Glomerular endothelial cell (primary cell): Measurements from ENCODE around the gene PBX2. TPM values are rescaled to one million over a fixed set of nuclear protein-coding genes. Genes with fewer than 3 reads are reported as not detected.
"Not testable (repeated sequence)": the region's sequence is repeated elsewhere in the genome, so short reads cannot be mapped to it uniquely, and the experiment has no call there.

Source experiments
- DNase-seq: peaks from one replicate; pipeline ENCODE4 v3.0.0-alpha.2; 2011; ENCODE audit warnings: low read depth, low spot score; ENCODE audit errors: extremely low read depth
- total RNA-seq: library from RNA; depleted of rRNA; stranded (reverse); fragments of >200 nt; gene quantifications from 2 replicates; pipeline ENCODE4 v1.2.3, GENCODE V29; 2015

PBX2 gene, protein sequence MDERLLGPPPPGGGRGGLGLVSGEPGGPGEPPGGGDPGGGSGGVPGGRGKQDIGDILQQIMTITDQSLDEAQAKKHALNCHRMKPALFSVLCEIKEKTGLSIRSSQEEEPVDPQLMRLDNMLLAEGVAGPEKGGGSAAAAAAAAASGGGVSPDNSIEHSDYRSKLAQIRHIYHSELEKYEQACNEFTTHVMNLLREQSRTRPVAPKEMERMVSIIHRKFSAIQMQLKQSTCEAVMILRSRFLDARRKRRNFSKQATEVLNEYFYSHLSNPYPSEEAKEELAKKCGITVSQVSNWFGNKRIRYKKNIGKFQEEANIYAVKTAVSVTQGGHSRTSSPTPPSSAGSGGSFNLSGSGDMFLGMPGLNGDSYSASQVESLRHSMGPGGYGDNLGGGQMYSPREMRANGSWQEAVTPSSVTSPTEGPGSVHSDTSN
- 38.3 and 72.2 TPM in 2 replicates for total RNA-seq

DNA sequence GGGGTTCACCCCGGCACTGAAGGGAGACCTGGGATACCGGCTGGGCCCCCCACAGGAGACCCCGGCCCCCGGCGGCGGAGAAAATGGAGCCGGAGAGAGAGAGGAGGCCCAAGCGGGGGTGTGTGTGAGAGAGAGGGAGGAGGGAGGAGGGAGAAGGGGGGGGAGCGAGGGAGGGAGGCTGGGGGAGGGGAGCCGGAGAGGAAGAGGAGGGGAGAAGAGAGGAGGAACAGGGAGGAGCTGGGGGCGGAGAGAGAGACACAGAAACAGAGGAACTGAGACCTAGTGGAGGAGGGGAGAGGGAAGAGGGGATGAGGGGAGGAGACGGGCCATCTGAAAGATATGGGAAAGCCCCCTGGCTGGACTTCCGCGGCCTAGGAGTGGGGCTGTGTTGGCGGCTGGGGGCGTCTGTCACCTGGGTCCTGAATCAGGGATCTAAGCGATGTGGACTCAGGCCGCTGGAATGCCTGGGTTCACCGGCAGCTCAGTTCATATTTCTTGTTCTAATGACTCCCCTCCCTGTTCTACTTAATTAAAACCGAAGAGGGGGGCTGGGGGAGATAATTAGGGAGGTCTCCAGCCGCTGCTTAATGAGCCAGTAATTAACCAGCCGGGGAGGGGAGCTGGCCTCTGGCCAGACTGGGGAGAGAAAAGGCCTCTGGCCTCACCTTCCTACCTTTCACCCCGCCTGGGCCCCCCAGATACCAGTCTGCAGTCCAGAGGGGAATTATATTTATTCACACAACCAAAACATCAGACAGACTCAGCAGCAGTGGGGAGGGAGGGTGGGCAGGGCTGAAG, at the start of gene PBX2:
TSS of gene PBX2 (minus strand) at position 149 of the 798 bp plus-strand sequence. CDS start 287 bp downstream, outside the sequence.
- no peak for DNase-seq

DNA sequence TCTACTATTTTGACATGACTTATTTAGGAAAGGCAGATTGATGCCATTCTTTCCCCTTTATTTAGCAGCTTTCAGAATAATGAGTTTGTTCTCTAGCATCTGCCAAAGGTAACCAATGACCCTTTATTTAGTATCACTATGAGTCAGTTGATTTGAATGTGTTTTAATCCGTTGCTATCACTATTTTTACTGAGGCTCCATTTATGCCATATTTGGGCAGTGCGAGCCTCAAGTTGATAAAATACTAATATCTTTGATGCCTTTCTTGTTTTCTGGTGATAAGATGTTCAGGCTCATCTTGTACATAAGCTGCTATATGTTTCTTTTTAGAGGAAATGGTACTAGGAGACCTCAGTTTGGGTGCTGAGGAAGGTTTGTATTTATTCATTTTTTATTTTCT, 49.5 kb upstream of the PBX2 start:
- DNase-seq = no peak

- DNase-seq = no peak
Measured at GRCh38 chr6:32234934-32235333, 44.9 kb upstream of the PBX2 start.

DNA sequence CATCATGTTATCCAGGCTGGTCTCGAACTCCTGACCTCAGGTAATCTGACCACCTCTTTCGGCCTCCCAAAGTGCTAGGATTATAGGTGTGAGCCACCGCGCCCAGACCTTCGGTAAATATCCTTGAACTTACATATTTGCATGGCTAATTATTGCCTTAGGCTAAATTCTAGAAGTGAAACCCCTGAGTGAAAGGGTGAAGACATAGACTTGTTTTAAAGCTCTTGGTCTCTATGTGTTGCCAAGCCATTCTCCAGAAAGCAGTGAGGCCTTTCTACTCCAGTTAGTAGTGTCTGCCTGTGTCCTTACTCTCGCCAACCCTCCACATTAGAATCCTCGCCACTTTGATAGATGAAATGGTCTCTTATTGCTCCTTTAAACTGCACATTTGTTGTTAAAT, 36.4 kb upstream of the PBX2 start:
- DNase-seq = no peak

GRCh38 chr6:32224696-32225095, 34.7 kb upstream of the PBX2 start:
- DNase-seq = no peak

DNA sequence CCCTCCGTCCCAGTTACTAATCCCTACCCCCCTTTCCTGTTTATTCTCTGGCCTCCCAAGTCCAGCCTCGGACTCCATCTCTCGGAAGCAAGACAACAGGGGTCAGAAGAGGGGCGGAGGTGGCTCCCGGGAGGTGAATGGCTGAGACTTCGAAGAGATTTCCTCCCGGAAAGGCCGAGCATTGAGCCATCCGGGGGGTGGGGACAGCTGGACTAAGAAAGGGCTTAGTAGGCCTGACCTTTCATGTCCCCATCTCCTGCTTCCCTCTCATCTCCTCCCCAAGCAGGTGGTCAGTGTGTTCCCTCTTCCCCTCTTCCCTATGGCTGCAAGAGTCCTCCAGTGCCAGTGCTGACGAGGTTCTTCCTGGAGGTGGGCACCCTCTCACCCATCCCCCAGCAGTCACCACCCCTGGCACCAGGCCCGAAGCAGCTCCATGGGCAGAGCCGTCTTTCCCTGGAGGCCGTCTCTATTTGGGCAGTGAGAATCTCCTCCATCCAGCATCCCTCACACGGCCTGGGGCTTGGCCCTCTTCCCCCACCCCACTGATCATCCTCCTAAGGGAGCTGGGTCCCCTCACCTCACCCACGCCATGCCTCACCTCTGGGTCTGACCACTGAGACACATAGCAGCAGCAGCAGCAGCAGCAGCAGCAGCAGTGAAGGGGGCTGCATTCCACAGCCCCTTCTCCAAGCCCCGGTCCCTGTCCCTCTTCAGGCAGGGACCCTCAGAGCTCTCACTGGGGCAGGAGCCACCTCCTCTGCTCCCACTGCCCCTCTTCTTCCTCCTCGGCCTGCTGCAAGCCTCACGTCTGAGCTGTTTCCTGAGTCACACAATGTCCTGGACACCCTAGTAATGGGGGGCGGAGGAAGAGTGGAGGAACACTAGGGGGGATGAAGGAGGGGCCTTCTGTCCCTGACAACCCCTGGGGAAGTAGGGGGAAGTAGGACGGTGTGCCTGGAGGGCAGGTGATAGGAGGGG, 33.5 kb upstream of the PBX2 start, which contains the start of gene NOTCH4:
TSS of gene NOTCH4 (minus strand) at position 810 of the 978 bp plus-strand sequence. CDS start at position 671, 139 bp downstream.
- peak; percentile 22 for DNase-seq

- no peak for DNase-seq
Measured at GRCh38 chr6:32222333-32223230, 32.6 kb upstream of the PBX2 start.

GRCh38 chr6:32220021-32220420, 30.0 kb upstream of the PBX2 start:
- no peak for DNase-seq

DNA sequence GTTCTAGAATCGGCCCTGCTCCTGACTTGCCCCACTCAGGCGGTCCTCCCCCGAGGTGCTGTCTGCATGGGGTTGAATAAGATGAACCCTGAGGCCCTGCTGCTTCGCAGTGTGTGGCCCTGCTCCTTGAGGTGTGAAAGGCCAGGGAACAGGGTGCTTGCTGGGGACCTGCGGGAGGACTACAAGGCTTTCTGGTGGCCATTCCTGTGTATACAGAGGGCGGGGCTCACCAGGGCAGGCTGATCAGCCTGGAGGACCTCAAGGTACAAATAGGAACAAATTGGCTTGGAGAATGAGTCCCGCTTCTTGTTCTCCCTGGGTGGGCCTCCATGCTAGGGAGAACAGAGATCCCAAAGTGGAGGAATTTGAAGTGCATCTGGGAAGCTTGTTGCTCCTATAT, 28.2 kb upstream of the PBX2 start:
- DNase-seq = no peak

DNA sequence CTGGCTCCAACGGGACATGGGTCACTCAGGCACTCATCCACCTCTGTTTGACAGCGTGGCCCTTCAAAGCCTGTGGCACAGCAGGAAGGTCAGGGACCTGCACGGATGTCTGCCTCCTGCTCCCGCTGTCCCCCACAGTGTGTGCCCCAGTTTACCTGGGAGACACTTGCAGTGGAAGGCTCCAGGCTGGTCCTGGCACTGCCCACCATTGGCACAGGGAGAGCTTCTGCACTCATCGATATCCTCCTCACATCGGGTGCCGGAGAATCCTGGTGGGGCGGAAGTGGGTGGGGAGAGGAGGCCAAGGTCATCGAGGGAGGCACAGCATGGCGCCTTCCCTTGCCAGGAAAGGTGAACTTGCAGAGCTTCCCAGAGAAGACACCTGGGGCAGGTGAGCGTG, 27.0 kb upstream of the PBX2 start:
- DNase-seq = no peak

- DNase-seq = no peak
Measured at GRCh38 chr6:32216285-32216684, 26.3 kb upstream of the PBX2 start.

DNA sequence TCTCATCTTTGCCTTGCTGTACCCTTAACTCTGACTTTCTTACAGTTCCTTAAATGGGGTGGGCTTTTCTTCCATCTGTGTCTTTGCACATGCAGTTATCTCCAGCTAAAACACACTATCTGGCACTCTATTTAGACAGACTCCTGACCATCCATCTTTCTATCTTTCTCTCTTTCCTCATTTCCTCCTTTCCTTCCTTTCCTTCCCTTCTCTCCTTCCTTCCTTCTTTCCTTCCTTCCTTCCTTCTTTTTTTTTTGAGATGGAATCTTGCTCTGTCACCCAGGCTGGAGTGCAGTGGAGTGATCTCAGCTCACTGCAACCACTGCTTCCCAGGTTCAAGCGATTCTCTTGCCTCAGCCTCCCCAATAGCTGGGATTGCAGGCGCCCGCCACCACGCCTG, 25.6 kb upstream of the PBX2 start:
- no peak for DNase-seq

DNA sequence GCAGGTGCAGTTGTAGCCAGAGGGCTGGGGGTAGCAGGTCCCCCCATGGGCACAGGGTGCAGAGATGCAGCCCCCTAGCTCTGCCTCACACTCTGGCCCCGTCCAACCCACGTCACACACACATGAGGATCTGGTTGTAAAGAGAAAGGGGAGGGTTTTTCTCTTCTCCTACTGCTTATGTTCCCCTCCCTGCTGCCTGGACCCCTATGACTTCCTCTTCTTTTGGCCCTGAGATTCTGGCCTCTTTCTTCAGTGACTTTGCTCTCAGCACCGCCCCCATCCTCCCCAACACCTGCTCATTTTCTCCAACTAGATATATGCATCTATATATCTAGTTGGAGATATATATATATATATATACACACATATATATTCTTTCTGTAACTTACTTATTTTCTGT, 24.1 kb upstream of the PBX2 start:
- no peak for DNase-seq

- no peak for DNase-seq
Measured at GRCh38 chr6:32213649-32214048, 23.6 kb upstream of the PBX2 start.

GRCh38 chr6:32212076-32212760, 22.2 kb upstream of the PBX2 start:
- DNase-seq = no peak

DNA sequence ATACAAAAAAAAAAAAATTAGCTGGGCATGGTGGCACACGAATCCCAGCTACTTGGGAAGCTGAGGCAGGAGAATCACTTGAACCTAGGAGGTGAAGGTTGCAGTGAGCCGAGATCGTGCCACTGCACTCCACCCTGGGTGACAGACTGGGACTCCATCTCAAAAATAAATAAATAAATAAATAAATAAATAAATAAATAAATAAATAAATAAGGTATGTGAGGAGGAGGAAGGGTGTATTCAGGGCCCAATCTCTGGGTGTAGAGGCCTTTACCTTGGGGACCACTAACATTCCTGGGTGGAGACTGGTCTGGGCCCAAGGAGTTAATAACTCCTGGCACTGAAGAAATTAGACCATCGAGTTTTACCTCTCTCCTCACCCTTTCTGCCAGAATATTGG, 21.4 kb upstream of the PBX2 start:
- not testable (repeated sequence) for DNase-seq

DNA sequence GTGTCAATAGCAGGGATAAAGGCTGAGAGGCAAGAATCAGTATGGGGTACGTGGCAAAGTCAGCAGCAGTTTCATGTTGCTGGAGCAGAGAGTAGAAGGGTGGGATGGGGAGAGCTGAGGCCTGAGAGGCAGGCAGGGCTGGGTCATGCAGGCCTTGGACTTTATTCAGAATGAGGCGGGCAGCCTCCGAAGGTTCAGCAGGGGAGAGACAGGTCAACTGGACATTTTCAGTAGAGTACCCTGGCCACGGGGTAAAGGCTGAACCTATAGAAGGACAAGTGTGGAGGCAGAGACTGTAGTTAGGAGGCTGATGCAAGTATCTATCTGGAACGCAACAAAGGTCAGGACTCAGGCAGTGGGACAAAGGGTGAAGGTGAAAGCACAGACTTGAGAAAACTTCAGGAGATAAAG, 20.2 kb upstream of the PBX2 start:
- DNase-seq = no peak

- DNase-seq = no peak
Measured at GRCh38 chr6:32208996-32209395, 19.0 kb upstream of the PBX2 start.

DNA sequence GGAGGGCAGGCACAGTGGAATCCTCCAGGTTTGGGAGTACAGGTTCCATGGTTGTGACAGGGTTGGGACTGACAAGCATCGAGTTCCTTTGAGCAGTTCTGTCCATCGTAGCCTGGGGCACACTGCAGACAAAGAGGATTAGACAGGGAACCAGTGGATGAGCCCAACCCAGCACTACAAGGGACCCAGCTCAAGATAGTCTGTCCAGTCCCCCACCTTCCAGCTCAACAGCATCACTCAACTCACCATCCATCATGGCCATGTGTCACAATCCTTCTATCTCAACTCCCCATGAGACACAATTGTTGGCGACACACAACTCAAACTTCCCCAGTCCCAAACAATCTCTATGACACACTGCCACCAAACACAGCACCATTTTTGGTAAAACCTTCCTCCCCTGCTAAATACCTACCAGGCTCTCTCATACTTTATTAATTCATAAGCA, 14.3 kb upstream of the PBX2 start:
- DNase-seq = no peak
